Duodenal mucosa (tissue), 2 donors: Measurements from ENCODE around the gene SLC35E1.

Experiments
- H3K27ac ChIP-seq: one replicate; pipeline ENCODE4 v1.7.0; 2013; ENCODE audit warnings: low read depth, low read length
- H3K27me3 ChIP-seq, 2 donors: one replicate each; pipeline ENCODE4 v1.7.0; 2013; ENCODE audit warnings: low read length in 2 of 2, control low read depth in 1 of 2; ENCODE audit not compliant: insufficient read depth in 2 of 2, control insufficient read depth in 1 of 2
- H3K36me3 ChIP-seq, 2 donors: one replicate each; pipeline ENCODE4 v1.7.0; 2013; ENCODE audit warnings: low read length in 2 of 2, control low read depth in 1 of 2; ENCODE audit not compliant: insufficient read depth in 2 of 2, control insufficient read depth in 1 of 2
- H3K4me1 ChIP-seq, 2 donors: one replicate each; pipeline ENCODE4 v1.7.0; 2013; ENCODE audit warnings: low read length in 2 of 2, control low read depth in 1 of 2; ENCODE audit not compliant: insufficient read depth in 2 of 2, control insufficient read depth in 1 of 2
- H3K4me3 ChIP-seq, 2 donors: one replicate each; pipeline ENCODE4 v1.7.0; 2013; ENCODE audit warnings: low read length in 2 of 2, low read depth in 1 of 2
- H3K9ac ChIP-seq, 2 donors: one replicate each; pipeline ENCODE4 v1.7.0; 2013; ENCODE audit warnings: low read length in 2 of 2, low read depth in 1 of 2
- H3K9me3 ChIP-seq, 2 donors: one replicate each; pipeline ENCODE4 v1.7.0; 2013; ENCODE audit warnings: low read length in 2 of 2, control low read depth in 1 of 2; ENCODE audit not compliant: control insufficient read depth in 1 of 2

SLC35E1 gene

GRCh38 chr19:16611121-16611520 lies 38.9 kb upstream of the SLC35E1 start:
- H3K27me3 ChIP-seq, result no peaks in the 10 kb centered on the region
- peaks cover 7 to 8% of the 10 kb centered on the region in 2 donors for H3K4me1 ChIP-seq
- peaks cover 0 to 7% of the 10 kb centered on the region in 2 donors for H3K36me3 ChIP-seq
- no peak overlapping the region for H3K4me3 ChIP-seq
- no peak overlapping the region for H3K9ac ChIP-seq
- no peak overlapping the region for H3K27ac ChIP-seq
- no peaks in the 10 kb centered on the region for H3K9me3 ChIP-seq

- Histone ChIP-seq H3K9ac (no peak overlapping the region), H3K27ac (no peak overlapping the region), H3K27me3 (no peaks in the 10 kb centered on the region), H3K36me3 (peaks cover 0 to 7% of the 10 kb centered on the region in 2 donors), H3K4me1 (peaks cover 8 to 16% of the 10 kb centered on the region in 2 donors), H3K9me3 (no peaks in the 10 kb centered on the region), H3K4me3 (no peak overlapping the region)
These were observed 37.4 kb upstream of the SLC35E1 start for GRCh38 chr19:16609511-16610200.

DNA sequence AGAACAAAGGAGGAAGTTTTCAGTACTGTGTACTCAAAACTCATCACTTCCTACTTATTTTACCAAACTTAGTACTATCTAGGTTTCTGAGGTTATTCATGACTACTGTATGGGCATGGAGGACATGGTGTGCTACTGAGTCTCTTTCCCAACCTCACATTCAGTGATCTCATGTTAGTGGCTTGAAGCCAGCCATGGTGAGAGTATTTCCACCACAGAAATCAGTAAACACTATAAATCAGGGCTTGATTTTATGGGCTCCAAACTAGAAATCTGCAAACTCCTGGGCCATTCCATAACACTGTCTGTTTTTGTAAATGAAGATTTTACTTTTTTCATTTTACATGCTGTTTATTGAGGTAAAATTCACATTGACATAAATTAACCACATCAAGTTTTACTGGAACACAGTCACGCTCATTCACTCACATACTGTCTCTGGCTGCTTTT lies 36.1 kb upstream of the SLC35E1 start:
- H3K9me3 ChIP-seq, result no peaks in the 10 kb centered on the region
- peak overlapping the region in 1 of 2 donors; percentile 19 for H3K4me3 ChIP-seq
- peaks cover 0 to 6% of the 10 kb centered on the region in 2 donors for H3K36me3 ChIP-seq
- H3K4me1 ChIP-seq, result peaks cover 8 to 16% of the 10 kb centered on the region in 2 donors
- no peaks in the 10 kb centered on the region for H3K27me3 ChIP-seq
- H3K27ac ChIP-seq, result no peak overlapping the region
- H3K9ac ChIP-seq, result no peak overlapping the region

DNA sequence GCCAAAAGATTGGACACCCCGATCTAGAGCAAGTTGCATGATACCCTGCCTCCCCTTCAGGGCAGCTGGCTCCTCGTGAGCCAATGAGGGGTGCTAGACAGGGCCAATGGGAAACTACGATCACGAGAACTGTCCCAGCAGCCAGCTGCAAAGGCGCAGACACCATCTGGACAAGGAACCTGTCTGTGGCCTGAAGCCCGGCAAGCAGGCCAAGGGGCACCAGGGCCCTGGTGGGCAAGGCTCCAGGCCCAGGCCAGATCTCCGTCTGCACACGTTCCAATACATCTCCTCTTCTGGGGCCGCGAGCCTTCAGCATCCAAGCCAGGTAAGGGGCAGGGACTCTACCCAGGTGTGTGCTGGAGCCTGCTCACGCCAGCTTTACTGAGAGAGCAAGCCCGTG lies 35.6 kb upstream of the SLC35E1 start:
- Histone ChIP-seq H3K4me1 (peaks cover 8 to 16% of the 10 kb centered on the region in 2 donors), H3K4me3 (no peak overlapping the region), H3K9ac (no peak overlapping the region)

GRCh38 chr19:16605553-16605994 lies 33.4 kb upstream of the SLC35E1 start:
- Histone ChIP-seq H3K27ac (no peak overlapping the region), H3K9ac (no peak overlapping the region), H3K4me1 (peaks cover 8 to 16% of the 10 kb centered on the region in 2 donors), H3K27me3 (no peaks in the 10 kb centered on the region), H3K4me3 (no peak overlapping the region), H3K36me3 (peaks cover 0 to 6% of the 10 kb centered on the region in 2 donors), H3K9me3 (no peaks in the 10 kb centered on the region)

More for the DNA sequence above, 35.6 kb upstream of the SLC35E1 start:
- no peaks in the 10 kb centered on the region for H3K27me3 ChIP-seq
- peaks cover 0 to 6% of the 10 kb centered on the region in 2 donors for H3K36me3 ChIP-seq
- H3K9me3 ChIP-seq, result no peaks in the 10 kb centered on the region
- H3K27ac ChIP-seq, result peak overlapping the region; percentile 62

- H3K36me3 ChIP-seq, result peaks cover 0 to 6% of the 10 kb centered on the region in 2 donors
These were observed 32.9 kb upstream of the SLC35E1 start for GRCh38 chr19:16605115-16605514.

GRCh38 chr19:16604615-16605014 lies 32.4 kb upstream of the SLC35E1 start:
- H3K36me3 ChIP-seq, result peaks cover 0 to 6% of the 10 kb centered on the region in 2 donors
- peaks cover 8 to 16% of the 10 kb centered on the region in 2 donors for H3K4me1 ChIP-seq
- no peaks in the 10 kb centered on the region for H3K27me3 ChIP-seq
- no peak overlapping the region for H3K9ac ChIP-seq
- no peak overlapping the region for H3K4me3 ChIP-seq
- H3K27ac ChIP-seq, result no peak overlapping the region
- no peaks in the 10 kb centered on the region for H3K9me3 ChIP-seq

More at GRCh38 chr19:16605115-16605514, 32.9 kb upstream of the SLC35E1 start:
- Histone ChIP-seq H3K4me3 (no peak overlapping the region), H3K9ac (no peak overlapping the region), H3K27ac (no peak overlapping the region), H3K9me3 (no peaks in the 10 kb centered on the region), H3K4me1 (peaks cover 8 to 16% of the 10 kb centered on the region in 2 donors), H3K27me3 (no peaks in the 10 kb centered on the region)

GRCh38 chr19:16603090-16603489 lies 30.9 kb upstream of the SLC35E1 start:
- Histone ChIP-seq H3K9me3 (no peaks in the 10 kb centered on the region), H3K36me3 (peaks cover 0 to 6% of the 10 kb centered on the region in 2 donors), H3K9ac (no peak overlapping the region), H3K27me3 (no peaks in the 10 kb centered on the region), H3K4me3 (no peak overlapping the region), H3K4me1 (peaks cover 4 to 15% of the 10 kb centered on the region in 2 donors), H3K27ac (no peak overlapping the region)

GRCh38 chr19:16601378-16602052 lies 29.3 kb upstream of the SLC35E1 start:
- Histone ChIP-seq H3K36me3 (peaks cover 0 to 3% of the 10 kb centered on the region in 2 donors), H3K9ac (no peak overlapping the region), H3K27ac (no peak overlapping the region), H3K9me3 (no peaks in the 10 kb centered on the region), H3K27me3 (no peaks in the 10 kb centered on the region), H3K4me1 (peaks cover 0 to 9% of the 10 kb centered on the region in 2 donors), H3K4me3 (no peak overlapping the region)

GRCh38 chr19:16600824-16601223 lies 28.6 kb upstream of the SLC35E1 start:
- H3K27ac ChIP-seq, result no peak overlapping the region
- no peak overlapping the region for H3K4me3 ChIP-seq
- H3K9me3 ChIP-seq, result no peaks in the 10 kb centered on the region
- no peak overlapping the region for H3K9ac ChIP-seq
- peaks cover 0 to 2% of the 10 kb centered on the region in 2 donors for H3K36me3 ChIP-seq
- H3K27me3 ChIP-seq, result no peaks in the 10 kb centered on the region
- peaks cover 0 to 7% of the 10 kb centered on the region in 2 donors for H3K4me1 ChIP-seq
